Posterior vena cava (tissue), 2 donors: ENCODE data around the gene CACTIN. TPM values are rescaled to one million over a fixed set of nuclear protein-coding genes. Genes with fewer than 3 reads are reported as not detected.
"Not testable (repeated sequence)": the region's sequence is repeated elsewhere in the genome, so short reads cannot be mapped to it uniquely, and the experiment has no call there.

ENCODE experiments used
- DNase-seq: peaks from one replicate; pipeline ENCODE4 v3.0.0-alpha.2; 2020; ENCODE audit warnings: low spot score
- intact Hi-C, 2 donors: fragments of 100-400 bp; cut with DNase I; formaldehyde crosslinking; loops; one replicate each; pipeline versions ENCODE4 v1.14.1 to v1.14.2; 2022 to 2023
- long read RNA-seq, 2 donors: library from polyadenylated mRNA; unstranded; transcript quantifications; one replicate each; pipeline ENCODE4 v2.0.0, GENCODE V29; 2020 to 2021
- total RNA-seq, 2 donors: library from RNA; stranded (reverse); fragmentation: NEBNext Ultra II Directional; extraction: Animal tissue kit (Norgen Biotek cat#: 25700); gene quantifications; one replicate each; pipeline ENCODE4 v1.2.1, GENCODE V29; 2021
- donor health status: DM: yes; HTN: yes; CAD: no.
- donor health status: DM: yes; HTN: yes; CAD: no.

The CACTIN gene
- total RNA-seq = 10 to 100 TPM; 13.0 to 17.0 TPM
- long read RNA-seq, donor 1, partial matches to known transcripts = 2 of 12 reads
- long read RNA-seq, donor 1, other reads (novel, unspliced or antisense) = 6 of 12 reads
- long read RNA-seq, donor 2, partial matches to known transcripts = 0 of 3 reads
- long read RNA-seq, donor 2, other reads (novel, unspliced or antisense) = 3 of 3 reads

GRCh38 chr19:3626473-3627350 is at the start of gene CACTIN:
TSS of gene CACTIN (minus strand) at chr19:3626790. CDS start at chr19:3626762, 28 bp downstream.
- intact Hi-C loops = no loop called here
- DNase-seq = peak; percentile 100

- intact Hi-C loops = no loop called here
- no peak for DNase-seq
Observed at GRCh38 chr19:3674784-3675543, 48.4 kb upstream of the CACTIN start.

DNA sequence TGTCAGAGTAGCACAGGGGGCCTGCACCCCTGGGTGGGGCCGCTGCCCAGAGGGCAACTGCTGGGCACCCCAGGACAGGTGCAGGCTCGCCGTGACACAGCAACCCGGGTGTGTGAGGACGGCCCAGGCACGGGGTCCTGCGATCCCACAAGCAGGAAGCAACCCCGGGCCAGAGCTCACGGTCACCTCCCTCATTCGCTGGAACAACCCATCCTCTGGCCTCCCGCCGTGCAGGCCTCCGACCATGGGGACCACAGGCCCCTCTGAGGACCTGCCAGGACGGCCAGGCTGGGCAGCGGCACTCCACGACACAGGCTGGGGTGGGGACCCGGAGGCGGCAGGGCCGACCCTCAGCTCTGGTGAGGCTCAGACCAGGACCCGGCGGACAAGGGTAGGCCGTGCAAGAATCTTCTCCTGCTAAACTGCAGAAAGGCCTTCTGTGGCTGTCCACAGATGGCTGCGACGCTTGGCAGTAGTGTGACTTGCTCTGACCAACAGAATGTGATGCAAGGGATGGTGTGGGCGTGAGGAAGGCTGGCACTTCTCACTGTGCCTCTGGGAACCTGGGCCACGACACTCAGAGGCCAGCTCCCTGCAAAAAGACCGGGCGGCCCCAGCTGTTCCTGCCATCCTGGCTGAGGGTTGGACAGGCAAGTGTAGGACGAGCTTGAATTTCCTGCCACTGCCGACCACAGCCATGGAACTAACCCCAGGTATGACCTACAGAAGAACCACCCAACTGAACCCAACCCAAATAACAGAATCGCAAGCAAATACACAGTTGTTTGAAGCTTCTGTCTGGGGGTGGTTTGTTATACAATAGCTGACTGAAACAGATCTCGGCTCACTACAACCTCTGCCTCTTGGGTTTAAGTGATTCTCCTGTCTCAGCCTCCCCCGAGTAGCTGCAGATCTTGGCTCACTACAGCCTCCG is 47.2 kb upstream of the CACTIN start:
- no peak for DNase-seq
- intact Hi-C loops = no loop called here

- intact Hi-C loops = no loop called here
- DNase-seq = no peak
Observed at GRCh38 chr19:3672993-3673392, 46.4 kb upstream of the CACTIN start.

- DNase-seq = no peak
- intact Hi-C loops = no loop called here
Observed at GRCh38 chr19:3672575-3672948, 46.0 kb upstream of the CACTIN start.

- intact Hi-C loops = no loop called here
- DNase-seq = peak; percentile 87
Observed at GRCh38 chr19:3671680-3672574, 45.3 kb upstream of the CACTIN start.

DNA sequence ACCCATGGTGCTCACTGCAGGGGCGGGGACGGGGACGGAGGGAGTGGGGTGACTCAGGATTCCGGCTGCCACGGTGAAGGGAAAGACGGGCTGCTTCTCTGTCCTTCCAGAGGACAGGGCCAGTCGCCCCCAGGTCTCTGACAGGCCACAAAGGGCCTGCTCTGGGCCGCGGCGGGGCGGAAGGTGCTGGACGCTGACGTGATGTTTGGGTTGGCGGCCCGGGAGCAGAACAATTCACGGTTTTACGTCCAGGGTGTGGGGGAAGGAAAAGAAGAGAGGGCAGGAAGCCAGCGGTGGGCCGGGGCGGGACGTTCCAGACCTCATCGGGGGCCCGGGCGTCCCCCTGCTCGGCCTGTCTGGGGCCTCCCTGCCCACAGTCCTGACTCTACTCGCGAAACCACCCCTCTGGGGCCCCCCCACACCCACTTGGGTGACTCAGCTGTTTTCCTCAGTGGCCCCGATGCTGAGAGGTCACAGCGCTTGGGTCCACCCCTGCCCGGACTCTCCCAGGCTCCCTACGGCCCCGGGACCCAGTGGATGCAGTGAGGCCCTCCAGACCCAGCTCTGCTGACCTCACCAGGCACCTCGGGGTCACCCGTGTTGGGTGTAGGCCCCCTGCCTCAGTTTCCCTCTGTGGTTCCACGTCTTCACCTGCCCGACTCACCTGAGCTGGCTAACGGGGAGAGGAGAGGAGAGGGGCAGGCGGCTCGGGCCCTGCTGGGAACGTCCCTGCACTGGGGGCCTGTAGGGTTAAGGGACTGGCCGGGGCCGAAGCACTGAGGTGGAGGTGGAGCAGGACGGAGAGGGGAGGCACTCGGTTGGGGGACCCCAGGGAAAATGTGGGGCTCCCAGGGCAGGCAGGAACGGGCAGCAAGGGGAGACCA is 44.4 kb upstream of the CACTIN start:
- intact Hi-C loops = no loop called here
- peak; percentile 96 for DNase-seq

- DNase-seq = peak; percentile 96
- intact Hi-C loops = no loop called here
Observed at GRCh38 chr19:3669947-3670795, 43.6 kb upstream of the CACTIN start.

DNA sequence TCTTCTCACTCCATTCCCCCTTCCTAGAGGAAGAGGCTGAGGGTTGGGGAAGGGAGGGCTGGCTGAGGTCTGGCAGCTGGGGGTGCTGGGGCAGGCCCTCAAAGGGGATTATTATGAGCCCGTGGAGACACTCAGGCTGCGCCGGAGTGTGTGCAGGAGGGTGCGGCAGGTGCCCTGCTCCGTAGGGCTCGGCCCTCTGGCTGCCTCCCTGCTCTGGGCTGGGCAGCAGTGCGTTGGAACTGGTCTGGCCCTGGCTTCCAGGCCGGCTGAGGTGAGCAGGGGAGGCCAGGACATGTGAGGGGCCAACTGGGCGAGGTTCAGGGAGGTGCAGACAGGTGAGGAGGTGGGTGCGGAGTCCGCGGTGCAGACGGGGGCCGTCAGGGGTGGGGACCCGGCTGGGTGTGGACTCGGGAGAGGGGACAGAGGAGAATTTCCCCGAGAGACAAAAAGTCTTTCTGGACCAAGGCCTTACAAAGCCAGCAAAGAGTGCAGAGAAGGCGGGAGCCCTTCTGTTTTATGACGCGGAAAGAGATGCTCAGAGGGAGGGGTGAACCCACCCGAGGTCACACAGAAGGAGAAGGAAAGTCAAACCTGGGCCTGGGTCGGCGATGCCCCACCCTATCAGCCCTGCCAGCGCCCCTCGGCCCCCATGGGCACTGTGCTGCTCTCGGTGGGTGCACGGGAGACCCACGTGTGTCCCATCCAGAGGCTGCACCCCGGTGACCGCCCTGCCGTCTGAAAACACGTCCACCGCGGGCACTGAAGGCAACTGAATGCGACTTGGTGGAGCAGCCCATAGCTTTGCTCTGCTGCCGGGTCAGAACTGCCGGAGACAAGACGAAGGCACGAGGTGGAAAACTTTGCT is 42.7 kb upstream of the CACTIN start:
- no peak for DNase-seq
- intact Hi-C loops = no loop called here

DNA sequence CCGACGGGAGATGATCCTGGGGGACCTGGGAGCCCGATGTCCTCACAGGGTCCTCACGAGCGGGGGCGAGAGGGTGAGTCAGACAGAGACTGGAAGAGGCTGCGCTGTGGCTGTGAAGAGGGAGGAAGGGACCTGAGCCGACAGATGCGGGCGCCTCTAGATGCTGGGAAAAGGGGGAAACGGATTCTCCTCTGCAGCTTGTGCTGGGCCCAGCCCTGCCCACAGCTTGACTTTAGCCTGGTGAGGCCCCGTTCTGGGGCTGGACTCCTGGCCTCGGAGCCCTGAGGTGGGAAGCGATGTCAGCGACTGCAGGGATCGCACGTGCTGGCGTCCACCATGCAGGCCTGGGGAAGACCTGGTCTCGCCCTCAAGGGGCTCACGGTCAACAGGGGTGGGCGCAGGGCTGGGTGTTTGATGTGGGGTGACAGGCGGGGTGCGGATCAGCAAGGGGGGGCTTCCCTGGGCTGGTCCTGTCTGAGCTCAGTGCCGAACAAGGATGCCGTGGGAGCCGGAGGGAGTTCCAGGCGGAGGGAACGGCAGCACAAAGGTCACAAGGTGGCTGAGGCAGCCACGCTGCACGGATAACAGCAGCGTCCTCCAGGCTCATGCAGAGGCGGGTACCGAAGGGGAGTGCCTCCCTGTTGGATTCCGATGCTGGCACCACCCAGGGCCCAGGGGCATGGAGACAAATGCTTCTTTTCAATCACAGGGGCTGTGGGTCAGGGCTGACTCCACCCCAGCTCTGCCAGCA is 41.9 kb upstream of the CACTIN start:
- no peak for DNase-seq
- intact Hi-C loops = no loop called here

GRCh38 chr19:3667766-3668165 is 41.2 kb upstream of the CACTIN start:
- no peak for DNase-seq
- intact Hi-C loops = loop anchor here in 1 of 2 donors (2.0 kb wide), 1 partner anchor 31 kb away; no protein-coding TSS in a partner anchor

GRCh38 chr19:3667037-3667638 is 40.5 kb upstream of the CACTIN start:
- intact Hi-C loops = loop anchor here in 1 of 2 donors (2.0 kb wide), 1 partner anchor 32 kb away; no protein-coding TSS in a partner anchor
- DNase-seq = no peak

DNA sequence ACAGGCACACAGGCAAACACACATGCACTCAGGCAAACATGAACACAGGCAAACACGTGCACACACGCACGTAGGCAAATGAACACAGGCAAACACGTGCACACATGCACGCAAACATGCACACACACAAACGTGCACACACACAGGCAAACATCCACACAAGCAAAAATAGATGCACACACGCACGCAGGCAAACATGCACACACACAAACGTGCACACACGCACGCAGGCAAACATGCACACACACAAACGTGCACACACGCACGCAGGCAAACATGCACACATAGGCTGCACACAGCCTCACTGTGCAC is 39.9 kb upstream of the CACTIN start:
- DNase-seq = not testable (repeated sequence)
- intact Hi-C loops = loop anchor here in 1 of 2 donors (2.0 kb wide), 1 partner anchor 32 kb away; no protein-coding TSS in a partner anchor
